CD14-positive monocyte (primary cell): ENCODE measurements around the gene AMBP. TPM values are rescaled to one million over a fixed set of nuclear protein-coding genes. Genes with fewer than 3 reads are reported as not detected.

Experiments
- DNase-seq, 3 donors: peaks; one replicate each; pipeline ENCODE4 v3.0.0-alpha.2; 2011 to 2022
- H2AFZ ChIP-seq: 2 replicates; pipeline ENCODE4 v1.6.0; 2012; ENCODE audit warnings: mild to moderate bottlenecking, low read depth, low read length, inconsistent platforms; ENCODE audit not compliant: insufficient read depth, poor library complexity, severe bottlenecking
- H3K27ac ChIP-seq, 2 donors: 1 replicate in 1 of 2; 2 replicates in 1 of 2; pipeline ENCODE4 v1.5.1; 2012 to 2013; ENCODE audit warnings: low read length in 2 of 2, control low read depth in 1 of 2, inconsistent platforms in 1 of 2, low read depth in 1 of 2, mild to moderate bottlenecking in 1 of 2
- H3K27me3 ChIP-seq, 2 donors: one replicate each; pipeline versions ENCODE4 v1.6.0 to v1.6.1; 2011 to 2013; ENCODE audit warnings: low read length in 2 of 2; ENCODE audit not compliant: control insufficient read depth in 2 of 2, insufficient read depth in 2 of 2
- H3K36me3 ChIP-seq, 2 donors: replicated peaks in 1 of 2; 1 replicate in 1 of 2; 2 replicates in 1 of 2; pipeline versions ENCODE4 v1.5.1 to v1.6.1; 2012 to 2013; ENCODE audit warnings: low read length in 2 of 2, control low read depth in 1 of 2, inconsistent platforms in 1 of 2, mild to moderate bottlenecking in 1 of 2; ENCODE audit not compliant: insufficient read depth in 2 of 2, control insufficient read depth in 1 of 2
- H3K4me1 ChIP-seq, 2 donors: 1 replicate in 1 of 2; 2 replicates in 1 of 2; pipeline versions ENCODE4 v1.5.1 to v1.6.1; 2012 to 2013; ENCODE audit warnings: low read length in 2 of 2, control low read depth in 1 of 2, inconsistent platforms in 1 of 2, mild to moderate bottlenecking in 1 of 2, moderate library complexity in 1 of 2; ENCODE audit not compliant: insufficient read depth in 2 of 2, control insufficient read depth in 1 of 2
- H3K4me2 ChIP-seq: replicated peaks from 2 replicates; pipeline ENCODE3; 2012; ENCODE audit warnings: low read length, moderate library complexity, mild to moderate bottlenecking; ENCODE audit not compliant: poor library complexity, severe bottlenecking; ENCODE audit errors: extremely low read depth
- H3K4me3 ChIP-seq, 3 experiments: fragments of 200-600 bp in 1 of 3; sonication (generic) in 1 of 3; replicated peaks in 1 of 3; 1 replicate in 2 of 3; 2 replicates in 1 of 3; pipeline ENCODE4 v1.5.1; 2011 to 2013; ENCODE audit warnings: low read length in 3 of 3, mild to moderate bottlenecking in 3 of 3, control low read depth in 2 of 3, low read depth in 2 of 3, inconsistent platforms in 1 of 3, moderate library complexity in 1 of 3
- H3K79me2 ChIP-seq: 2 replicates; pipeline ENCODE4 v1.6.0; 2012; ENCODE audit warnings: mild to moderate bottlenecking, control low read depth, inconsistent platforms, low read length, moderate library complexity; ENCODE audit not compliant: insufficient read depth
- H3K9ac ChIP-seq: 2 replicates; pipeline ENCODE4 v1.6.0; 2017; ENCODE audit warnings: low read length, mild to moderate bottlenecking; ENCODE audit not compliant: insufficient read depth, poor library complexity, severe bottlenecking
- H3K9me3 ChIP-seq, 2 donors: replicated peaks in 1 of 2; 1 replicate in 1 of 2; 2 replicates in 1 of 2; pipeline versions ENCODE4 v1.5.1 to v1.6.1; 2012 to 2013; ENCODE audit warnings: low read length in 2 of 2, control low read depth in 1 of 2; ENCODE audit not compliant: control insufficient read depth in 1 of 2, insufficient read depth in 1 of 2
- H4K20me1 ChIP-seq: 2 replicates; pipeline ENCODE4 v1.6.0; 2012; ENCODE audit warnings: mild to moderate bottlenecking, low read length, control low read depth, moderate library complexity; ENCODE audit not compliant: insufficient read depth
- H3K27ac Mint-ChIP-seq, 7 donors: one replicate each; pipeline ENCODE4 v1.8.0; 2020; ENCODE audit warnings: mild to moderate bottlenecking in 7 of 7, mixed read lengths in 7 of 7, moderate library complexity in 6 of 7, inconsistent platforms in 2 of 7
- H3K27me3 Mint-ChIP-seq, 3 donors: one replicate each; pipeline ENCODE4 v1.8.0; 2021 to 2022; ENCODE audit warnings: low read depth in 3 of 3, mild to moderate bottlenecking in 3 of 3, mixed read lengths in 3 of 3, moderate library complexity in 3 of 3, inconsistent platforms in 1 of 3
- H3K36me3 Mint-ChIP-seq, 2 donors: one replicate each; pipeline ENCODE4 v1.8.0; 2020; ENCODE audit warnings: mixed read lengths in 2 of 2, inconsistent platforms in 1 of 2, mild to moderate bottlenecking in 1 of 2
- H3K4me1 Mint-ChIP-seq: one replicate; pipeline ENCODE4 v1.8.0; 2020; ENCODE audit warnings: mild to moderate bottlenecking, mixed read lengths
- H3K4me3 Mint-ChIP-seq, 2 donors: one replicate each; pipeline ENCODE4 v1.8.0; 2020; ENCODE audit warnings: mild to moderate bottlenecking in 2 of 2, mixed read lengths in 2 of 2, moderate library complexity in 1 of 2
- H3K9me3 Mint-ChIP-seq, 7 donors: one replicate each; pipeline ENCODE4 v1.8.0; 2020 to 2022; ENCODE audit warnings: mixed read lengths in 7 of 7, mild to moderate bottlenecking in 6 of 7, moderate library complexity in 6 of 7, inconsistent platforms in 2 of 7
- WGBS: methylation state at CpG from one replicate; pipeline ENCODE4 v1.1.5; 2013; ENCODE audit warnings: missing lambda C conversion rate; ENCODE audit not compliant: insufficient coverage; 5-methylcytosine and 5-hydroxymethylcytosine counted together
- intact Hi-C, 2 donors: fragments of 100-400 bp; cut with micrococcal nuclease; formaldehyde crosslinking; loops; one replicate each; pipeline versions ENCODE4 v1.15.0 to v1.15.1; 2023
- polyA plus RNA-seq, 3 donors: library from polyadenylated mRNA; depleted of rRNA in 1 of 3; unstranded in 2 of 3; stranded (reverse) in 1 of 3; fragments of 300-500 nt in 2 of 3; fragments of >200 nt in 1 of 3; fragmentation: Illumina TruSeq in 2 of 3; gene quantifications; 1 replicate in 2 of 3; 2 replicates in 1 of 3; pipeline ENCODE4 v1.2.3, GENCODE V29; 2012 to 2021
- TF ChIP-seq, protein P1 (sequence below): fragments of 200-600 bp; IDR thresholded peaks from one replicate; pipeline ENCODE4 v1.8.0; 2022; ENCODE audit warnings: antibody characterized with exemption, mild to moderate bottlenecking

AMBP gene
- polyA plus RNA-seq, 3 donors: not detected

- no peak overlapping the region for H3K4me2 ChIP-seq
- no peak overlapping the region for H3K9ac ChIP-seq
- no peak overlapping the region for H3K27ac Mint-ChIP-seq
- no peaks in the 10 kb centered on the region for H3K27me3 ChIP-seq
- no peak overlapping the region for H2AFZ ChIP-seq
- H3K4me1 ChIP-seq: peaks cover 0 to 11% of the 10 kb centered on the region in 2 donors
- TF ChIP-seq, protein P1, sequence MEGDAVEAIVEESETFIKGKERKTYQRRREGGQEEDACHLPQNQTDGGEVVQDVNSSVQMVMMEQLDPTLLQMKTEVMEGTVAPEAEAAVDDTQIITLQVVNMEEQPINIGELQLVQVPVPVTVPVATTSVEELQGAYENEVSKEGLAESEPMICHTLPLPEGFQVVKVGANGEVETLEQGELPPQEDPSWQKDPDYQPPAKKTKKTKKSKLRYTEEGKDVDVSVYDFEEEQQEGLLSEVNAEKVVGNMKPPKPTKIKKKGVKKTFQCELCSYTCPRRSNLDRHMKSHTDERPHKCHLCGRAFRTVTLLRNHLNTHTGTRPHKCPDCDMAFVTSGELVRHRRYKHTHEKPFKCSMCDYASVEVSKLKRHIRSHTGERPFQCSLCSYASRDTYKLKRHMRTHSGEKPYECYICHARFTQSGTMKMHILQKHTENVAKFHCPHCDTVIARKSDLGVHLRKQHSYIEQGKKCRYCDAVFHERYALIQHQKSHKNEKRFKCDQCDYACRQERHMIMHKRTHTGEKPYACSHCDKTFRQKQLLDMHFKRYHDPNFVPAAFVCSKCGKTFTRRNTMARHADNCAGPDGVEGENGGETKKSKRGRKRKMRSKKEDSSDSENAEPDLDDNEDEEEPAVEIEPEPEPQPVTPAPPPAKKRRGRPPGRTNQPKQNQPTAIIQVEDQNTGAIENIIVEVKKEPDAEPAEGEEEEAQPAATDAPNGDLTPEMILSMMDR: no peak
- H3K36me3 Mint-ChIP-seq: peaks cover 38% of the 10 kb centered on the region in 2 donors
- H3K4me1 Mint-ChIP-seq: peaks cover 11% of the 10 kb centered on the region
- intact Hi-C loops: no loop called here
- 93% methylated on average over 5 of the region's 5 CpGs for WGBS
- H3K9me3 Mint-ChIP-seq: peaks cover 10 to 18% (median 16%) of the 10 kb centered on the region in 7 donors
- H3K9me3 ChIP-seq: peaks cover 2 to 14% of the 10 kb centered on the region in 2 donors
- DNase-seq: no peak
- no peaks in the 10 kb centered on the region for H3K79me2 ChIP-seq
- H3K27ac ChIP-seq: no peak overlapping the region
- H3K36me3 ChIP-seq: peaks cover 0 to 21% of the 10 kb centered on the region in 2 donors
- H3K4me3 ChIP-seq: no peak overlapping the region
- peaks cover 0 to 2% (median 0%) of the 10 kb centered on the region in 3 donors for H3K27me3 Mint-ChIP-seq
- no peak overlapping the region for H3K4me3 Mint-ChIP-seq
- H4K20me1 ChIP-seq: no peaks in the 10 kb centered on the region
Measured at GRCh38 chr9:114025760-114026159, 52.3 kb downstream of the AMBP start.

- 100% methylated on average over 1 of the region's 3 CpGs for WGBS
- Mint-ChIP-seq H3K27me3 (peaks cover 0 to 2% (median 0%) of the 10 kb centered on the region in 3 donors), H3K27ac (no peak overlapping the region), H3K4me1 (peaks cover 11% of the 10 kb centered on the region), H3K36me3 (peaks cover 35 to 38% of the 10 kb centered on the region in 2 donors), H3K9me3 (peaks cover 10 to 18% (median 16%) of the 10 kb centered on the region in 7 donors), H3K4me3 (no peak overlapping the region)
- H3K27me3 ChIP-seq: no peaks in the 10 kb centered on the region
- no peak overlapping the region for H3K27ac ChIP-seq
- TF ChIP-seq, protein P1: no peak
- no peaks in the 10 kb centered on the region for H4K20me1 ChIP-seq
- peaks cover 0 to 11% of the 10 kb centered on the region in 2 donors for H3K4me1 ChIP-seq
- no peak overlapping the region for H3K9ac ChIP-seq
- DNase-seq: no peak
- peaks cover 2 to 14% of the 10 kb centered on the region in 2 donors for H3K9me3 ChIP-seq
- H3K4me3 ChIP-seq: no peak overlapping the region
- no peaks in the 10 kb centered on the region for H3K79me2 ChIP-seq
- intact Hi-C loops: no loop called here
- no peak overlapping the region for H2AFZ ChIP-seq
- peaks cover 0 to 21% of the 10 kb centered on the region in 2 donors for H3K36me3 ChIP-seq
- no peak overlapping the region for H3K4me2 ChIP-seq
Measured at GRCh38 chr9:114025196-114025753, 52.8 kb downstream of the AMBP start.
